GM12874 (cell line): ENCODE measurements around the gene MBOAT1.

Experiments used
- TF ChIP-seq, protein P1 (sequence below): IDR thresholded peaks from 2 replicates; pipeline ENCODE4 v1.5.1; 2011; ENCODE audit warnings: low read depth, mild to moderate bottlenecking, control low read depth, low read length, moderate library complexity; ENCODE audit not compliant: insufficient read depth

Gene MBOAT1

DNA sequence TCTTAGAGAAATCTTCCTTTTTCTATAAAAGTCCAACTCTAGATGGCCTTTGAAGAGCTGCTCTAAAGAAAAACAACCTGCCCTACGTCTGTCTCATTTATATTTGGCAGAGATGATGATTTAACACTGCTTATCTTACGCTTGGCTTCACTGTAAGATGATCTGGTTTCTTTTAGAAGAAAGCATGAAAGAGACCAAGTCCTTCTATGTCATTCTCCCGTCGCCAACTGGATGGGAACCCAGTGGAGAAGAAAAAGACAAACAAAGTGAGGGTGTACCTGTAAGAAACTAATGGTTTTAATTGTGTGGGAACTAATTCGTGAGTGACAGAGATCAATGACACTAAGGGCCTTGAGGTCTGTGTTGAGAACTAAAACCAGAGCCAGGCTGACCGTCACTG, 92.8 kb downstream of the MBOAT1 start:
- TF ChIP-seq, protein P1, sequence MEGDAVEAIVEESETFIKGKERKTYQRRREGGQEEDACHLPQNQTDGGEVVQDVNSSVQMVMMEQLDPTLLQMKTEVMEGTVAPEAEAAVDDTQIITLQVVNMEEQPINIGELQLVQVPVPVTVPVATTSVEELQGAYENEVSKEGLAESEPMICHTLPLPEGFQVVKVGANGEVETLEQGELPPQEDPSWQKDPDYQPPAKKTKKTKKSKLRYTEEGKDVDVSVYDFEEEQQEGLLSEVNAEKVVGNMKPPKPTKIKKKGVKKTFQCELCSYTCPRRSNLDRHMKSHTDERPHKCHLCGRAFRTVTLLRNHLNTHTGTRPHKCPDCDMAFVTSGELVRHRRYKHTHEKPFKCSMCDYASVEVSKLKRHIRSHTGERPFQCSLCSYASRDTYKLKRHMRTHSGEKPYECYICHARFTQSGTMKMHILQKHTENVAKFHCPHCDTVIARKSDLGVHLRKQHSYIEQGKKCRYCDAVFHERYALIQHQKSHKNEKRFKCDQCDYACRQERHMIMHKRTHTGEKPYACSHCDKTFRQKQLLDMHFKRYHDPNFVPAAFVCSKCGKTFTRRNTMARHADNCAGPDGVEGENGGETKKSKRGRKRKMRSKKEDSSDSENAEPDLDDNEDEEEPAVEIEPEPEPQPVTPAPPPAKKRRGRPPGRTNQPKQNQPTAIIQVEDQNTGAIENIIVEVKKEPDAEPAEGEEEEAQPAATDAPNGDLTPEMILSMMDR, result no peak

DNA sequence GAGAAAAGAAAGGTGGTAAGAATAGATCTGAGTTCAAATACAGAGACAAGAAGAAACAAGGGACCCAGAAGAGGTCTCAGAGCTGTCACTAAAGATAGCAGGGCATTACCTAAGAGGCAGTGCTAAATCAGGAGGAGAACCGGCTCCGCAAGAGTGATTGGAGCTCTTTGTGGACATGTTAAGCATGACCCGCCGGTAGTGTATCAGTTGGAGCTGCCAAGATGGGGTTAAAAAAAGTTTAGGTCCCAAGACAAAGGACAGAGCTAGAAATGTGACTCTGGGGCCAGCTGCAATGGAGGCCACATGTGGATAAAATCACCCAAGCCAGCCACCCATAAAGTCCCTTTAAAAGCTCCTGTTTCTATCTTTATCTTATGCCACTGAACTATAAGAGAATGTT, 93.4 kb downstream of the MBOAT1 start:
- TF ChIP-seq, protein P1, result no peak

DNA sequence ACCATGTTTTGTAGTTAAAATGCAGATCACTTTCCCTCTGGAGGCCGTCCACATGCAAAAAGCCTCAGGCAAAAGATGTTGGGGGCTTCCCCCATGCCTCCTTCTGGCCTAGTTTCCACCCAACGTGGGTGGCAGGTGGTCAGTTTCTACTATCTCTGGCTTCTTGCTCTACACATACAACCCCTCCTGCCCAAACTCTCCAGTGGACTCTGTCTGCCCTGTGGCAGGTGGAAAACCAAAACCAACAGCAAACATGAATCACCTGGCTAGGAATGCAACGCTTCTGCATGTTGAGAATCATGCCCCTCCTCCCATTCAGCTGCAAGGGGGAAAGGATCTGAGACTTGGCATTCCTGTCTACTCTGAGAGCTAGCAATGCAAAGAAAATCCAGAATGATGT, 94.8 kb downstream of the MBOAT1 start:
- TF ChIP-seq, protein P1, result no peak

DNA sequence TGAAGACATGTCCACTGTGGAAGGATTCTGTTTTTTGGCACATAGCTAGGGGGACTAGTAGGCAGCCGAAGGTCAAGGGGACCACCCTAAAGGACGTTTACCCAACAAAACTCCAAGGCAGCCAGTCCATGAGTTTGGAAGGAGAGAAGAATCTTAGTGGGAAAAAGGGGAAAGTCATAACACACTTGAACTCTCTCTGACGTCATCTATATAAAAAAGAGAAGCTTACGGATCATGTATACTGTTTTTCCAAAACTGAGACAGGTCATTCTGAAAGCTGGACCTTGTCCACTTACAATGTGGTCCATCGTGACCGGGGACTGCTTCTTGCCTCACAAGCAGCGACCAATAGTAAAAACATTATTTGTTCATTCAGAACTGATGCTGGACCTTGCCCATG, 95.5 kb downstream of the MBOAT1 start:
- TF ChIP-seq, protein P1, result no peak

DNA sequence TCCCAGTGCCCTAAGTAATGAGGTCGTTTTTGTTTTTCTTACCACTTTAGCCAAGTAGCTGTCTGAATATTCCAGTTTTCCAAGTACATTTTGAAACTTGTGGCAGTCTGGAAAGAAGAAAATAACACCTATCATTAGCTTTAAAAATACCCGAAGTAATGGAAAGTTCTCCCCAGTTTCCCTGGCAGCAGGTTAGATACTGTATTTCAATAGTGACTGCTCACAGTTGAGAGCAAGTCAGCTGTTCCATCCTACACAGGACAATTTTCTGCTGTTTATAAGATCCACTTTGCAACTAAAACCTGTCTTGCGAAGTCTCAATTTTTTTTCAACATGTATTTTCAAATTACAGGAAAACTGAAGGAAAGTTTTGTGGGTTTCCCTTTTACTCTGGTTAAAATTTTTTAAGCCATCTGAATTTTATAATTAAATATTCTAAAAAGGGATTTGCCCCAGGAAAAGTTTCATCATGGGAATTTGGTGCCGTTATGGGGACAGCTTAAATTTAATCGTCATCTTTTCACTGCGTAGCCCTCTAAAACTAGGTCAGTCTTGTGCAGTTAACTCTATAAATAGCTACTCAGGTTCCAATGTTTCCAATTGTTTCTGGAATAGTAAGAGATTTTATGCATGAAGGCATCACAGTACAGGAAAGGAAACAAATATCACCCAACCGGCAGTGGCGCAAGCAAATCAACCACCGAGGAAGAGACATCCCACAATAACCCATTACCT, 96.9 kb downstream of the MBOAT1 start:
- TF ChIP-seq, protein P1, result no peak

DNA sequence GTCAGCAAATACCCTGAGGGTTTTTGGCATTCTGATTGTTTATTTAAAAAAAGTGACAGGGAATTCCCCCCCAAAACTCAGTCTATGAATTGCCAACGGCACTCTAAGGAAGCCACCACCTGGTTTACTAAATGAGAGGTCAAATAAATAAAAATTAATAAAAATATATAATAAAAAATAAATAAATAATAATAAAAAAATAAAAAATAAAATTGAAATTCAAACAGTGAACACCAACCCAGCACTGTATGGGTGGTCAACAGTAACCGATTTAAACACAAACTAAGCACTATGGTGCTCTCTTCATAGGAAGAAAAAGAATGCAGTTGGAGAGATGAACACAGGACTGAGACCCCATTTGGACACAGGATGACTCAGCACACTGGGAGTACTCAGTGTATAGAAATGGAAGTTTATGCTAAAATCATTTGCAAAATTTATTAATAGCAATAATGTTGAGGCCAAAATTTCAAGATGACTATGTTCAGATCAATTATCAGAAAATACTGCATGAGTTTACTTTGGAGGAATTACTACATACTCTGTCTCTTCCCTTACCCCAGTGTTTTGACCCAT, 98.5 kb downstream of the MBOAT1 start:
- TF ChIP-seq, protein P1, result no peak

GRCh38 chr6:20112841-20113240, 99.4 kb downstream of the MBOAT1 start:
- TF ChIP-seq, protein P1, result no peak
